NCI-H2227 (cell line): ENCODE data around the gene OR6K2.
"Not testable (repeated sequence)": the region's sequence is repeated elsewhere in the genome, so short reads cannot be mapped to it uniquely, and the experiment has no call there.

Experiments used
- DNase-seq: peaks from one replicate; lab custom pipeline; 2025; ENCODE audit not compliant: unreplicated experiment; lab: John Stamatoyannopoulos, UW

The OR6K2 gene

GRCh38 chr1:158700552-158700951 is at the start of gene OR6K2:
TSS of gene OR6K2 (minus strand) at chr1:158700652. CDS start at chr1:158700652, 0 bp downstream.
- no peak for DNase-seq

- DNase-seq, result no peak
Observed at GRCh38 chr1:158735848-158736247, 35.4 kb upstream of the OR6K2 start.

GRCh38 chr1:158732524-158732923 is 32.1 kb upstream of the OR6K2 start:
- no peak for DNase-seq

- no peak for DNase-seq
Observed at GRCh38 chr1:158731707-158732106, 31.3 kb upstream of the OR6K2 start.

GRCh38 chr1:158730453-158730852 is 30.0 kb upstream of the OR6K2 start:
- DNase-seq, result no peak

GRCh38 chr1:158728510-158729225 is 28.2 kb upstream of the OR6K2 start:
- DNase-seq, result no peak

GRCh38 chr1:158724442-158724841 is 24.0 kb upstream of the OR6K2 start:
- no peak for DNase-seq

DNA sequence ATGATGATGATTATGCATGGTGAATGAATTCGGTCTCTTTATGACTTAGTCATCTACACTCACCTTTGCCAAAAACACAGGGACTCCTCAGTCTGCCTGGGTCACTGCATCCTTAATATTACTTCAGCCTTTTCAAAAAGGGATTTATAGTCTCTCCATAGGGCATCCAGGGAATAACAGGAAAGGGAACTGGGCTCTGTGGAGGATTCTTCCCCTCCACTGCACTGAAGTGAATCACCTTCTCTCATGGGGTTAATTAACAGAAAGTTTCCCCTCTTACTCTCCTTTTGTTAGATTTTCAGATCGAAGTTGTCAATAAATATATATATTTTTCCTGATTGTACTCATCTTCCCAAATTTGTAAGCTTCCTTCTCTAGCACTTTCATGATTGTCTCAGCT is 20.2 kb upstream of the OR6K2 start, which contains the start of gene OR6K3:
Gene OR6K3 (minus strand): TSS at position 101 of the 400 bp plus-strand sequence. CDS start 2,605 bp downstream, outside the sequence.
- no peak for DNase-seq

DNA sequence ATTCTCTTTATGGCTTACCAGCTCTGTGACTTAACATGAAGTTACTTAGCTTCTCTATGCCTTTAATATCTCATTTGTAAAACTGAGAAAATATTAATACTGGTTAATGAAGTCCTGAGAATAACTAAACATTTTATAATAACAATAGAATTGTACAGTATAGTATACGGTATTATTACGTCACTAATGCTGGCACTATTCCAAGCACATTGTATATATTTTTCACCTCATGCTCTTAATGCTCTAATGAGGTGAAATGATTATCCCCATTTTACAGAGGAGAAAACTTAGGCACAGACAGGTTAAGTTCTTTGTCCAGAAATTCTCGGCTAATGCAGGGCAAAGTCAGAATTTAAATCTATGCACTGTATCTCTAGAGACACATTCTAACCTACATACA is 19.2 kb upstream of the OR6K2 start:
- DNase-seq, result no peak

GRCh38 chr1:158717344-158717743 is 16.9 kb upstream of the OR6K2 start:
- DNase-seq, result no peak

DNA sequence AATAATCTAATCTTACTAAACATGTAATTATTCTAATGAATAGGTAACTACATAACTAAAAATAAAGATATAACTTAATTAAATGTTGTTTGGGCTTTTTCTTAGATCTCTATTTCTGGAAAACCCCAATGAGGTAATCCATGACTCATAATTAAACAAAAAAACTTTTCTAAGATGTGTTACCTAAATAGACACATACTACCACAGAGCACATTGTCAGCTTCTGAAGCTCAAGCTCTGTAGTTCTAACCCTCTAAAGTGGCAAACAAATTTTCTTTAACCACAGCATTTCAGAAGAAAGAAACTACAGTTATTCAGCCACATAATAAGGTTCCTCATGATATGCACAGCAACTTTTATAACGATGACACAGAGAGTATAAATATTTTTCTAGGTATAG is 15.9 kb upstream of the OR6K2 start:
- DNase-seq, result no peak

GRCh38 chr1:158714754-158715153 is 14.3 kb upstream of the OR6K2 start:
- DNase-seq, result no peak

GRCh38 chr1:158711098-158711497 is 10.6 kb upstream of the OR6K2 start:
- DNase-seq, result no peak

DNA sequence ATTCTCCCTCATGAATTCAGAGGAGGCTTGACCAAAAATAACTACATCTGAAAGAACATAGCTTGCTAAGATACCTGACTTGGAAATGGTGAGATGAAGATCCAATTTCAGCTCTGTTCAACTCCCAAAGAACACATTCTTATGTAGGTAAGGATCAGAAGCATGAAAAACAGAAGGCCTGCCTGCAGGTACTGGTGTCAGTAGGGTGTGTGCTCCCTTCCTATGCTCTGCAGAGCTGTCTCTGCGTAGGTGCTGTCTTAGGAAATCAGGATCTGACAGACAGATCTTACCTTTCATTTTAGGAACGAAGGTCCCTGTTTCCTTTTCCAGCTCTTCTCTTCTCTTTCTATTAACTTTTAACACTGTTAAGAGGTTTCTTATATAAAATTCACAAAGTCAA is 5.6 kb upstream of the OR6K2 start:
- DNase-seq, result no peak

- DNase-seq, result no peak
Observed at GRCh38 chr1:158694596-158694995, 5.9 kb downstream of the OR6K2 start.

GRCh38 chr1:158692356-158692755 is 8.1 kb downstream of the OR6K2 start:
- no peak for DNase-seq

DNA sequence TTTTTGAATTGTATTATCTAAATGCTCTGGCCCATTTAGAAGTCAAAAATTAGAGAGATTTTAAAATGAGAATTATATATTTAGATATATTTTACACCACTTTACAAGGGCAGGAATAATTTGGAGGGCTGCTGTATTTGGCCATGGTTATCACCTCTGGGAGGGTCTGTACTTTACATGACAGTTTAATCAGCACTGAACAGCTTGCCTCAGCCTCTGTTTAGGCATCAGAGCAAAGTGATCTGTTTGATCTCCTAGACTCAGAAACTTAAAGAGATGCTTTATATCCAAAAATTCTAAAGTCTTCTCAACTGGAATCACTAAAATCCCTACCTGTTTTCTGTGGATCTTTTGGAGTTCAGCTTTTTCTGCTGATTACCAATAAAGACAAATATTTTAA is 8.5 kb downstream of the OR6K2 start:
- DNase-seq, result no peak

GRCh38 chr1:158691149-158691548 is 9.3 kb downstream of the OR6K2 start:
- not testable (repeated sequence) for DNase-seq

GRCh38 chr1:158689875-158690274 is 10.6 kb downstream of the OR6K2 start:
- no peak for DNase-seq

GRCh38 chr1:158689110-158689509 is 11.3 kb downstream of the OR6K2 start:
- no peak for DNase-seq

- not testable (repeated sequence) for DNase-seq
Observed at GRCh38 chr1:158688343-158688742, 12.1 kb downstream of the OR6K2 start.

DNA sequence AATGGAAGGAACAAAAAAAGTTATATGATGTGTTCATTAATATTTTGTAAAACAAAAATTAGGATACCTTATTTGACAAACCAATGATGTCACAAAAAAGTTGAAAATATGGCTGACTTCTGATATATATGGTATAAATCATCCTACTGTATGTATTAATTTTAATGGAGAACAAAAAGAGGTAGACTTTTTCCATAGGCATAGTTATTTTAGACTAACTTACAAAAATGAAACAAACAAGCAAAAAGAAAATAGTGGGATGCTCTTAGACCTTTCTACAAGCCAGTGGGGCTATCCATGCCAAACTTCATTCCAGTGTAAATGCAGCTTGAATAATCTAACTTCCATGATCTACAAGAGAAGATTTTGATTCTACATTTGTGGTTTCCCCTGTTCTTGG is 13.4 kb downstream of the OR6K2 start:
- no peak for DNase-seq
